Stimulated activated CD8-positive, alpha-beta memory T cell treated with anti-CD3 and anti-CD28 coated beads, Interleukin-12 subunit alpha, Interleukin-12 subunit beta, amount 100 ng/mL, for 1 hour (primary cell): Measurements from ENCODE around the gene TOMT.

ENCODE experiments used
- DNase-seq: peaks from one replicate; pipeline ENCODE4 v3.0.0-alpha.2; 2020; ENCODE audit warnings: low read depth

The TOMT gene

GRCh38 chr11:72105888-72106287 lies at the start of gene TOMT:
Gene TOMT (plus strand): TSS chr11:72105924. CDS start chr11:72105952, 28 bp downstream.
- DNase-seq, result no peak

- DNase-seq, result no peak
These were observed 47.2 kb upstream of the TOMT start for GRCh38 chr11:72058416-72059034.

- DNase-seq, result no peak
These were observed 43.9 kb upstream of the TOMT start for GRCh38 chr11:72061739-72062396.

GRCh38 chr11:72066855-72067254 lies 38.9 kb upstream of the TOMT start:
- no peak for DNase-seq

- no peak for DNase-seq
These were observed 38.5 kb upstream of the TOMT start for GRCh38 chr11:72067266-72067665.

- DNase-seq, result no peak
These were observed 38.0 kb upstream of the TOMT start for GRCh38 chr11:72067676-72068075.

GRCh38 chr11:72069200-72069599 lies 36.5 kb upstream of the TOMT start:
- DNase-seq, result no peak

GRCh38 chr11:72069787-72070251 lies 35.9 kb upstream of the TOMT start:
- DNase-seq, result no peak

GRCh38 chr11:72070491-72070890 lies 35.2 kb upstream of the TOMT start:
- no peak for DNase-seq

GRCh38 chr11:72072348-72072747 lies 33.4 kb upstream of the TOMT start:
- no peak for DNase-seq

GRCh38 chr11:72075109-72075508 lies 30.6 kb upstream of the TOMT start:
- DNase-seq, result no peak

- no peak for DNase-seq
These were observed 30.0 kb upstream of the TOMT start for GRCh38 chr11:72075756-72076155.

- DNase-seq, result no peak
These were observed 27.2 kb upstream of the TOMT start for GRCh38 chr11:72078477-72078876.

GRCh38 chr11:72079819-72080325 lies 25.9 kb upstream of the TOMT start:
- DNase-seq, result no peak

GRCh38 chr11:72080326-72081183 lies 25.2 kb upstream of the TOMT start, which contains the start of the genes LRRC51 and NUMA1:
Gene LRRC51 (plus strand): TSS chr11:72080850. CDS start chr11:72089084, 8,234 bp downstream.
Gene NUMA1 (minus strand): TSS chr11:72080542. CDS start chr11:72035943, 44,599 bp downstream.
- peak; percentile 98 for DNase-seq

GRCh38 chr11:72081184-72081644 lies 24.5 kb upstream of the TOMT start:
- DNase-seq, result no peak

GRCh38 chr11:72081821-72082453 lies 23.8 kb upstream of the TOMT start:
- no peak for DNase-seq

- no peak for DNase-seq
These were observed 22.3 kb upstream of the TOMT start for GRCh38 chr11:72083414-72083813.

- DNase-seq, result no peak
These were observed 21.6 kb upstream of the TOMT start for GRCh38 chr11:72084076-72084475.

- no peak for DNase-seq
These were observed 20.8 kb upstream of the TOMT start for GRCh38 chr11:72084965-72085364.

GRCh38 chr11:72085621-72086351 lies 19.9 kb upstream of the TOMT start:
- DNase-seq, result no peak
